HL-60 (cell line): ENCODE measurements around the gene GLI3.

Source experiments
- DNase-seq, 2 experiments: peaks; one replicate each; pipeline ENCODE4 v3.0.0-alpha.2; 2010 to 2020; ENCODE audit warnings: low read depth in 1 of 2, low spot score in 1 of 2
- H3K27ac ChIP-seq: fragments of 250-450 bp; sonication (Bioruptor Pico); replicated peaks from 2 replicates; pipeline ENCODE4 v1.5.1; 2020; ENCODE audit warnings: mild to moderate bottlenecking, moderate library complexity
- H3K27me3 ChIP-seq: fragments of 250-450 bp; sonication (Bioruptor Pico); 2 replicates; pipeline ENCODE4 v1.5.1; 2021; ENCODE audit warnings: mild to moderate bottlenecking, moderate library complexity; ENCODE audit not compliant: insufficient read depth, poor library complexity, severe bottlenecking
- H3K4me3 ChIP-seq: replicated peaks from 2 replicates; pipeline ENCODE4 v1.5.1; 2011; ENCODE audit warnings: mild to moderate bottlenecking, control low read depth, low read length; ENCODE audit not compliant: insufficient read depth
- CTCF ChIP-seq: IDR thresholded peaks from one replicate; pipeline ENCODE4 v1.5.1; 2011; ENCODE audit warnings: low read length, control low read depth, inconsistent platforms; ENCODE audit not compliant: insufficient read depth
- GABPA ChIP-seq: IDR thresholded peaks from 2 replicates; pipeline ENCODE4 v1.6.1; 2012; ENCODE audit warnings: low read depth
- POLR2AphosphoS5 ChIP-seq: IDR thresholded peaks from 2 replicates; pipeline ENCODE4 v1.6.1; 2012; ENCODE audit warnings: low read depth
- SPI1 ChIP-seq: IDR thresholded peaks from 2 replicates; pipeline ENCODE4 v1.6.1; 2012; ENCODE audit warnings: low read depth, mild to moderate bottlenecking, borderline replicate concordance
- TF ChIP-seq, protein P1 (sequence below): IDR thresholded peaks from 2 replicates; pipeline ENCODE4 v1.6.1; 2012; ENCODE audit warnings: low read depth; ENCODE audit not compliant: insufficient replicate concordance

GLI3 gene

GRCh38 chr7:42202601-42203000 lies 34.4 kb downstream of the GLI3 start:
- Histone ChIP-seq H3K4me3 (no peak overlapping the region), H3K27me3 (no peaks in the 10 kb centered on the region), H3K27ac (no peak overlapping the region)
- no peak for TF ChIP-seq POLR2AphosphoS5
- TF ChIP-seq SPI1, result no peak
- no peak for TF ChIP-seq CTCF
- TF ChIP-seq, protein P1, sequence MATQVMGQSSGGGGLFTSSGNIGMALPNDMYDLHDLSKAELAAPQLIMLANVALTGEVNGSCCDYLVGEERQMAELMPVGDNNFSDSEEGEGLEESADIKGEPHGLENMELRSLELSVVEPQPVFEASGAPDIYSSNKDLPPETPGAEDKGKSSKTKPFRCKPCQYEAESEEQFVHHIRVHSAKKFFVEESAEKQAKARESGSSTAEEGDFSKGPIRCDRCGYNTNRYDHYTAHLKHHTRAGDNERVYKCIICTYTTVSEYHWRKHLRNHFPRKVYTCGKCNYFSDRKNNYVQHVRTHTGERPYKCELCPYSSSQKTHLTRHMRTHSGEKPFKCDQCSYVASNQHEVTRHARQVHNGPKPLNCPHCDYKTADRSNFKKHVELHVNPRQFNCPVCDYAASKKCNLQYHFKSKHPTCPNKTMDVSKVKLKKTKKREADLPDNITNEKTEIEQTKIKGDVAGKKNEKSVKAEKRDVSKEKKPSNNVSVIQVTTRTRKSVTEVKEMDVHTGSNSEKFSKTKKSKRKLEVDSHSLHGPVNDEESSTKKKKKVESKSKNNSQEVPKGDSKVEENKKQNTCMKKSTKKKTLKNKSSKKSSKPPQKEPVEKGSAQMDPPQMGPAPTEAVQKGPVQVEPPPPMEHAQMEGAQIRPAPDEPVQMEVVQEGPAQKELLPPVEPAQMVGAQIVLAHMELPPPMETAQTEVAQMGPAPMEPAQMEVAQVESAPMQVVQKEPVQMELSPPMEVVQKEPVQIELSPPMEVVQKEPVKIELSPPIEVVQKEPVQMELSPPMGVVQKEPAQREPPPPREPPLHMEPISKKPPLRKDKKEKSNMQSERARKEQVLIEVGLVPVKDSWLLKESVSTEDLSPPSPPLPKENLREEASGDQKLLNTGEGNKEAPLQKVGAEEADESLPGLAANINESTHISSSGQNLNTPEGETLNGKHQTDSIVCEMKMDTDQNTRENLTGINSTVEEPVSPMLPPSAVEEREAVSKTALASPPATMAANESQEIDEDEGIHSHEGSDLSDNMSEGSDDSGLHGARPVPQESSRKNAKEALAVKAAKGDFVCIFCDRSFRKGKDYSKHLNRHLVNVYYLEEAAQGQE, result no peak
- TF ChIP-seq GABPA, result no peak
- DNase-seq, result no peak

DNA sequence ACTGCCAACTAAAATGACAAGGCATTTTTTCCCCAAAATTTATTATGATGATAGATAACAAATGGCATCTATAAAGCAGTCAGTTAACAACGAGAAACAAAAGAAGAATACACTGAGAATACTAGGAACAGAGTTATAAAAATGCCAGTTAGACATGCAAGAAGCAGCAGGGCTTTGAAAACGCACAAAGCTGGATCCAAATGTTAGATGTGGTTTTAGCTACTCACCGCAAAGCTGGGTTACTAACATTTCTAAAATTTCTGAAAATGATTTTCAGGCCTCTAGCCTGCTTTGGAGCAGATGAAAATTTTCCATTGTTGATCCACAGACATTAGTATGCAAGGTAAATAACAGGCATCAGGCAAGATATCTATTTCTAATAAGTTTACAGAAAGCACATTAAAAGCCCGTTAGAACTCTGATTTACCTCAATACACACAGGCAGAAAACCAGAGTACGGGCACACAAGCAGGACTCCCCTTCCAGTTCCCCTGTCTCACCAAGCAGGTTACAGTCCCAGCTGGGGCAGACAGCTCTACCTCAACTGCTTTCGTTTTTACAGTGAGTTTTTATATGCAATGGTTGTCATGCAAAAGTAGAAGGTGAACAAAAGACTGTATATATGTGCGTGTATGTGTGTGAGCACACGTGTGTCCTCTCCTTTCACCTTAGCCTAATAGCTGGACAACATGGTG lies 37.9 kb downstream of the GLI3 start:
- no peak for DNase-seq
- TF ChIP-seq POLR2AphosphoS5 (no peak), GABPA (no peak), CTCF (no peak), SPI1 (no peak)
- TF ChIP-seq, protein P1, result no peak
- Histone ChIP-seq H3K27ac (no peak overlapping the region), H3K27me3 (no peaks in the 10 kb centered on the region), H3K4me3 (no peak overlapping the region)

GRCh38 chr7:42198296-42198695 lies 38.7 kb downstream of the GLI3 start:
- no peak overlapping the region for H3K4me3 ChIP-seq
- no peak for TF ChIP-seq POLR2AphosphoS5
- TF ChIP-seq, protein P1, result no peak
- H3K27ac ChIP-seq, result no peak overlapping the region
- H3K27me3 ChIP-seq, result no peaks in the 10 kb centered on the region
- DNase-seq, result no peak
